Measurements from ENCODE around the gene POLR3A. TPM values are rescaled to one million over a fixed set of nuclear protein-coding genes. Genes with fewer than 3 reads are reported as not detected.

POLR3A gene
- total and polyA plus RNA-seq, 8 donors: 14.0 to 19.5 (median 17.6) TPM

DNA sequence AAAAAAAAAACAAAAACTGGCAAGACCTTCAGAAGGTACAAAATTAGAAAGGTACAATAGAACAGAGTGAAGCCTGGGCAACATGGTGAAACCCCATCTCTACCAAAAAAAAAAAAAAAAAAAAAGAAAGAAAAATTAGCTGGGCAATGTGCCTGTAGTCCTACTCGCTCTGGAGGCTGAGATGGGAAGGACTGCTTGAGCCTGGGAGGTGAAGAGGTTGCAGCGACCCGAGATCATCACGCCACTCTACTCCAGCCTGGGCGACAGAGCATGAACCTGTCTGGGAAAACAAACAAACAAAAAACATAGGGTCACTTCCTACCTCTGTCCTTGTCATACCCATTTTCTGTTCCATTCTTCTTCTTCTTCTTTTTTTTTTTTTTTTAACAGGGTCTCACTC lies 57.2 kb downstream of the POLR3A start:
- intact Hi-C loops (cut with DNase I): no loop called here
- DNase-seq (no peak), ATAC-seq (no peak)
- Histone ChIP-seq H3K27ac (no peak overlapping the region), H3K27me3 (no peaks in the 10 kb centered on the region), H3K4me1 (peaks cover 5 to 10% of the 10 kb centered on the region in 2 donors), H3K4me3 (no peak overlapping the region), H3K36me3 (peaks cover 0 to 15% of the 10 kb centered on the region in 2 donors), H3K9me3 (no peaks in the 10 kb centered on the region)
- no peak for TF ChIP-seq CTCF (IDR thresholded peaks at IDR 0.05)

GRCh38 chr10:77971804-77972144 lies 57.5 kb downstream of the POLR3A start:
- intact Hi-C loops (cut with DNase I): no loop called here
- no peak for DNase-seq
- Histone ChIP-seq H3K4me1 (peaks cover 5 to 10% of the 10 kb centered on the region in 2 donors), H3K36me3 (peaks cover 0 to 11% of the 10 kb centered on the region in 2 donors), H3K9me3 (no peaks in the 10 kb centered on the region), H3K27me3 (no peaks in the 10 kb centered on the region), H3K27ac (peak overlapping the region; percentile 41 to 64), H3K4me3 (no peak overlapping the region)
- ATAC-seq: no peak
- no peak for TF ChIP-seq CTCF (IDR thresholded peaks at IDR 0.05)

DNA sequence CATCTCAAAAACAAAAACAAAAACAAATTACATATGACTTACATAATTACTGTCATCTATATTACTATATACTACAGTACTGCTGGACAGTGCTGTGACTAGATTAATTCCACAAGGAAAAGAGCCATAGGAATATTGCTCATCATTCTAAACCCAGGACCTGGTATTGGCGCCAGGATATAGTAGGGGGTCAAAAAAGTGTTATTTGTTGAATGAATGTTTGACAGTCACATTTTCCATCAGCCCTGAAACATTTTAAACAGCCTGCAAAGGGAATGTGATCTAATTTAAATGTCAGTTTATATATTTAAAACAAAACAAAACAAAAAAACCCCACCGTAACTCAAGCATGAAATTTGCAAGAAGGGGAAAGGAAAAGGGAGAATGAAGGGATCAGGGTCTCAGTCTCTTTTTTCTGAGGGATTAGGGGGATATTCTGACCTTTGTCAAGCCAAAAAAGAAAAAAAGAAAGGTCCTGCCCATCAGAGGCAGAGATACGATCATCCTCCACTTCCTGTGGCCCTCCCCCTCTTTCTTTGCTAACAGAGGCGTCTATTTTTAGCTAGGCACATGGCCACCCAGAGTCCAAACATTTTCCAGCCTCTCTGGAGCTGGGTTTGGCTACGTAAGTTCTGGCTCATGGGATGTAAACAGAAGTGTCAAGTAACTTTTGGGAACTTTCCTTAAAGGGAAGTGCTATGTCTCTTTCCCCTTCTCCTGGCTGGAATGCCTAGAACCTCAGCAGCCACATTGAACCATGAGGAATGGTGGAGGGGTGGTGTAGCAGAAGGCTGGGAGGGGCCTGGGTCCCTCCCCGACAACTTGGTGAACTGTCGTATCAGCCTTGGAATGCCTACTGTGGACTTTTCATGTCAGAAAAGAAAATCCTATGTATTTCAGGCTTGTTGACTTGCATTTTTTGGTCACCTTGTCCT lies 58.2 kb downstream of the POLR3A start:
- peak; percentile 86 for ATAC-seq
- DNase-seq: peak in 3 of 4 donors; percentile 73 to 92 (median 82)
- Histone ChIP-seq H3K4me3 (no peak overlapping the region), H3K27ac (peak overlapping the region; percentile 41 to 64), H3K4me1 (peaks cover 5 to 10% of the 10 kb centered on the region in 2 donors), H3K36me3 (peaks cover 0 to 5% of the 10 kb centered on the region in 2 donors), H3K9me3 (no peaks in the 10 kb centered on the region), H3K27me3 (no peaks in the 10 kb centered on the region)
- intact Hi-C loops (cut with DNase I): no loop called here
- no peak for TF ChIP-seq CTCF (IDR thresholded peaks at IDR 0.05)

GRCh38 chr10:77969114-77969513 lies 60.2 kb downstream of the POLR3A start:
- Histone ChIP-seq H3K9me3 (no peaks in the 10 kb centered on the region), H3K4me3 (no peak overlapping the region), H3K27ac (no peak overlapping the region), H3K27me3 (no peaks in the 10 kb centered on the region), H3K36me3 (no peaks in the 10 kb centered on the region), H3K4me1 (peaks cover 5 to 10% of the 10 kb centered on the region in 2 donors)
- no peak for ATAC-seq
- intact Hi-C loops (cut with DNase I): no loop called here
- peak in 1 of 4 donors; percentile 30 for DNase-seq
- TF ChIP-seq CTCF (IDR thresholded peaks at IDR 0.05): no peak

DNA sequence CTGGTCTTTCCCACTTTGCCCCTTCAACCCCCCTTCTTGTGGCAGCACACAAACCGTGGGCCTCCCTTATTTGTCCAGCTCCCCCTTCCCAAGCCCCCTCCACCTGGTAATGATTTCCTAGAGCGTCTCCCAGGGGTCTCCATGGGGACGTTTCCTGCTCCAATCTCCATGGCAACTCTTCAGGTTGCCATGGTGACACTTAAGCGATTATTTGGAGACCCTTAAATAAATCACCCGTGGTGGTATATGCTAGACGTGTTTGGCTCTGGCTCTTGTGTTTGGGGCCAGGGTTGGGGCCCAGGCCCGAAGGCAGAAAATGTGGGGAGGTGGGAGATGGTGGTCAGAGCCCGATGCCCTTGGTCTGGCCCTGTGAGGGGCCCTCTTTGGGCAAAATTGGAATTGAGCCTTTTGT lies 61.7 kb downstream of the POLR3A start:
- no peak for TF ChIP-seq CTCF (IDR thresholded peaks at IDR 0.05)
- ATAC-seq: no peak
- H3K36me3 ChIP-seq: no peaks in the 10 kb centered on the region
- intact Hi-C loops (cut with DNase I): no loop called here
- peaks cover 5 to 10% of the 10 kb centered on the region in 2 donors for H3K4me1 ChIP-seq
- peak in 1 of 4 donors; percentile 67 for DNase-seq
- H3K4me3 ChIP-seq: no peak overlapping the region
- no peaks in the 10 kb centered on the region for H3K27me3 ChIP-seq
- no peak overlapping the region for H3K27ac ChIP-seq
- no peaks in the 10 kb centered on the region for H3K9me3 ChIP-seq
